A549 (cell line): Measurements from ENCODE around the gene SECISBP2L.

ENCODE experiments used
- CTCF ChIP-seq: fragments of >200 bp; sonication (Bioruptor Twin); formaldehyde crosslinking; IDR thresholded peaks from 3 replicates; pipeline ENCODE4 v1.5.1; 2016
- EP300 ChIP-seq, 2 experiments: fragments of >200 bp; sonication (Bioruptor Twin); formaldehyde crosslinking; IDR thresholded peaks; 2 replicates in 1 of 2; 3 replicates in 1 of 2; pipeline ENCODE4 v1.6.1; 2016 to 2017
- FOSB ChIP-seq: fragments of 250-450 bp; sonication (Bioruptor Pico); IDR thresholded peaks from 2 replicates; pipeline ENCODE4 v1.5.0; 2020; ENCODE audit warnings: mild to moderate bottlenecking, moderate library complexity
- NPAS2 ChIP-seq: fragments of 250-450 bp; sonication (Bioruptor Pico); IDR thresholded peaks from 2 replicates; pipeline ENCODE4 v1.8.0; 2022; ENCODE audit warnings: mild to moderate bottlenecking, moderate library complexity, borderline replicate concordance
- POLR2A ChIP-seq: IDR thresholded peaks from 2 replicates; pipeline ENCODE4 v1.6.1; 2012; ENCODE audit warnings: mild to moderate bottlenecking, low read length

DNA sequence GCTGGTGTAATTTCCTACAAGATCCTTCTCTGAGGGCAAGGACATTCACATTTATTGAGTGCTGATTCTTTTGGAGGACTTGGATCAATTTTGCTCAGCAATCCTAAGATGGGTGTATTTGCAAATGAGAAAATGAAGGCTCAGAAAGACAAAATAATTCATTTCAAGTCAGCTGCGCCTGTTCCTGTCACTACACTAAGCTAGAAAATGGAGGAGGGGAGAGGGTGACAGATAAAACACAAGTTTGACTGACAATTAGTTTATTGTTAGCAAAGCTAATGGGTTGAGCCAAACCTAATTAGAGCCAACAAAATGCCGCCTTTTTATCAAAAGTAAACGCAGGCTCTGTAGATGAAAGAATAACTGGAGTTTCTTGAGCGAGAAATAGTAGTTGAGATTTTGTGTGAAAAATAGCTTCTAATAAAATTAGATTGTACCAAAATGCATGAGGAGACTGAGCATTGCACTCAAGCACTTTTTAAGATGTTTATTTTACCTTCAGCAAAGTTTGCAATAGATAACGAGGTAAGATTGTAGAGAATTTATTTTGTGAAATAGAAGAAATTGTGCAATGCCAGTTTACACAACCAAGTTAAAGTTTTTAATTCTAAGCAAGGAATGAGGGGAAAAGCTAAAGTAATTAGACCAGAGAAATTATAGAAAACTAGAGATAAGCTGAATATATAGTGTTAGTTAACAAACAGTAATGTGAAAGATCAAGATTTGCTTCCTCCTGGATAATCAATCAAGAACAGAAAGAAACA is 39.6 kb upstream of the SECISBP2L start:
- no peak for TF ChIP-seq CTCF
- no peak for TF ChIP-seq NPAS2
- TF ChIP-seq FOSB: no peak
- no peak for TF ChIP-seq POLR2A
- TF ChIP-seq EP300 (IDR thresholded peaks at IDR 0.05): no peak
